Measurements from ENCODE around the gene RNH1.

The RNH1 gene

DNA sequence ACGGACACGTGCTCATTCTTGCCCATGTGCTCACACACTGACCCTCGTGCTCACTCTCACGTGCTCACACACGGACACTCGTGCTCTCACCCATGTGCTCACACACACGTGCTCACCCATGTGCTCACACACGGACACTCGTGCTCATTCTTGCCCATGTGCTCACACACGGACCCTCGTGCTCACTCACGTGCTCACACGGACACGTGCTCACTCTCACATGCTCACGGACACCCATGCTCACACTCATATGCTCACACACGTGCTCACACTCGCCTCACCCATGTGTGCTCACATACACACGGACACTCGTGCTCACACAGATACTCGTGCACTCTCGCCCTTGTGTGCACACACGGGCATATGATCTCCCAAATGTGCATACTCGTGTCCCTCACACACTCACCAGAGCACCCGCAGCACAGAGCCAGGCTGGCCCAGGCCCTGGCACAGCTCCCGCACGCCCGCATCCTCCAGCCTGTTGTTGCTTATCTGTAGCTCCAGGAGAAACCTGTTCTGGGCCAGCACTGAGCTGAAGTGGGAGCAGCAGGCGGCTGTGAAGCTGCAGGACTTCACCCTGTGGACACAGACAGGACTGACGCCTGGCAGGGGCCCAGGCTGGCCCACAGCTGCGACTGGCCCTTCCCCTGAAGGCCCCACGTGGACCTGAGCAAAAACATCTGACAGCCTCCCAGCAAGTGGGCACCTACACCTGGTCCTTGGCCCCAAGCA lies 9.3 kb downstream of the RNH1 start:
- no peak for DNase-seq

DNA sequence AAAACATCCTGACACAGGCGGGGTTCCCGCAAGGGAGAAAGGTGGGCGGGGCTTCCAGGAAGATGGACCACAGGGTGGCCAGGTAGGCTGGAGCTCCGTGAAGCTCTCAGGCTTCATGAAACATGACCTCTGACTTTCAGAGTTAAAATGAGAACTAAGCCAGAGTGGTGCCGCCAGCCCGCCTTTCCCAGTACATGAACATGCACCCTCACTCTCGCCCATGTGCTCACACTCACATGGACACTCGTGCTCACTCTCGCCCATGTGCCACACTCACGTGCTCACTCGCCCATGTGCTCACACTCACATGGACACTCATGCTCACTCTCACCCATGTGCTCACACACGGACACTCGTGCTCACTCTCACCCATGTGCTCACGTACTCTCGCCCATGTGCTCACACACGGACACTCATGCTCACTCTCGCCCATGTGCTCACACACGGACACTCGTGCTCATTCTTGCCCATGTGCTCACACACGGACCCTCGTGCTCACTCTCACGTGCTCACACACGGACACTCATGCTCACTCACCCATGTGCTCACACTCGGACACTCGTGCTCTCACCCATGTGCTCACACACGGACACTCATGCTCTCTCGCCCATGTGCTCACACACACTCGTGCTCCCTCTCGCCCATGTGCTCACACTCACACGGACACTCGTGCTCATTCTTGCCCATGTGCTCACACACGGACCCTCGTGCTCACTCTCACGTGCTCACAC lies 10.0 kb downstream of the RNH1 start:
- DNase-seq, result no peak

DNA sequence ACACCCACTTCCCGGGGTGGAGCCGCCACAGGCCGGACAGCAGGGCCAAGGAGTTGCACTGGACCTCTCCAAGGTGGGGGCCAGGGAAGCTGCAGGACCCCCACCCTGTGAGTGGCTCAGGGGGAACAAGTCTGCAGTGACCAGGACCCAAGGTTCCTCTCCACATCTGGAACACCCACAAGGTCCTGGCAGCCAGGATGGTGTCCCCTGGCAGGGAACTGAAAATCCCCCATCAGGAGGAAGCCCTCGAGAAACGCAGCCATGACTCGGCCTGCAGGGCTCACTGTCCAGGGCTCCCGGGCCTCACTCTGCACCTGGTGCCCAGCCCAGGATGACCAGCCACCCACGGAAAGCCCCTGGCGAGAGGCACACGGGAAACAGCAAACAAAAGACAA lies 11.5 kb downstream of the RNH1 start:
- DNase-seq, result no peak

DNA sequence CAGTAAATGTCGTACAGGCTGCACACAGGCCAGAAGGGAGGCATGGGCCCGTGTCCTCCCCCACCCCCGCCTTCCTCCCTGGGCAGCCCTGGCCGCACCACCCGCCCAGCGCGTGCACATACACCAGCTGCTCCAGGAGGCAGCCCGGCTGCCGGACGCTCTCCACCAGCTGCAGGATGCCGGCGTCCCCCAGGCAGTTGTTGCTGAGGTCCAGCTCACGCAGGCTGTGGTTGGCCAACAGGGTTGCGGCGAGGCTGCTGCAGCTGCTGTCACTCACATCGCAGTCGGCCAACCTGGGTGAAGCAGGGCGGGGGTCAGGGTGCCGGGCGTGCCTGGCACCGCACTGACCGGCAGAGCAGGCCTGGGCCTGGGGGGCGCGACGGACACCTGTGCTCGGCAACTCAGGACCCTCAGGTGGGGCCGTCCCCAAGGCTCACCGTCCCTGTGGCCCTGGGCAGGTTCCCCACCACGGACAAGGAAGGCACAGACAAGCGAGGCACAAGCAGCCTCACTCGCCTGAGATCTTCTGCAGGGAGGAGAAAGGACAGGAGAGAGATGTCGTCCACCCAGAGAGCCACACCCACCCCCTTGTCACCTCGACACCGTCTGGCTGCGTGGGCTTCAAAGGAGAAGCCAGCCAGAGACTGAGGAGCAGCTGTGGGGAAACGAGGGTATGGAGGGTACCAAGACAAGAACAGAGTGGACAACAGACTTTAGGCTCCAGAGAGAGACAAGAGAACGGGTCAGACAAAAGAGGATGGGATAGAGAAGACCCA lies 12.1 kb downstream of the RNH1 start:
- DNase-seq, result no peak

DNA sequence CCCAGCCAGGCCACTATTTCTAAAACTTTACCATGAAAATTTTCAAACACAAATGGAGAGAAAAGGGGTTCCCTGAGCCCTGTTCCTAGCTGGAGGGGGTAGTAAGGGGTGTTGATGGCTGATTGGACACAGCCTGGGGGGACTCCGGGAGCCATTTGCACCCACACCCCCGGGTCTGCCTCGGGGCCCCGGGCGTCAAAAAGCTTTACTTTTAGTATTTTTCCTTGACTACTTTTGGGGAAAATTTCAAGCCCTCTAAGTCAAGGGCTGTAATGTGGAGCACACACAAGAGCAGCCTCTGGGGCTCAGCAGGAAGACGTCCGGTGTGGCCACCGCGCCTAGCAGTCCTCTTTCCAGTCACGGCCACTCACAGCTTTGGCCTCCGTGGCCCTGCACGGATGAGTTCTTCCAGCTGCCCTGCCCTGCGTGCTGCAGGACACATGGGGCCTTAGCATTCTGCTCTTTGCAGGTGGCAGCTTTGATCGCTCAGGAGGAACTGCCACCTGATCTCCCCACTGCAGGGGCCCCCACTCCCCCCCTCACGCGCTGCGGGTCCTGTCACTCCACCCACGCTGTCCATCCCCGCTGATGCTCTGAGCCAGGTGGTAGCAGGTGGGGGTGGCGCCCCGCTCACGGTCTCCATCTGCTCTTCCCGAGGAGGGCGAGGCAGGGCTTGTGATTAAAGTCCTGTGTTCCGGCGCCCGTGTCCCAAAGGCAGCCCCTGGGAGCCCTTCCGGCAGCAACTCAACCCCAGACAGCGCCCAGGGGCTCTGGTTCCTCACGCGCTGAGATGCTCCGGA lies 14.4 kb downstream of the RNH1 start:
- DNase-seq, result no peak

DNA sequence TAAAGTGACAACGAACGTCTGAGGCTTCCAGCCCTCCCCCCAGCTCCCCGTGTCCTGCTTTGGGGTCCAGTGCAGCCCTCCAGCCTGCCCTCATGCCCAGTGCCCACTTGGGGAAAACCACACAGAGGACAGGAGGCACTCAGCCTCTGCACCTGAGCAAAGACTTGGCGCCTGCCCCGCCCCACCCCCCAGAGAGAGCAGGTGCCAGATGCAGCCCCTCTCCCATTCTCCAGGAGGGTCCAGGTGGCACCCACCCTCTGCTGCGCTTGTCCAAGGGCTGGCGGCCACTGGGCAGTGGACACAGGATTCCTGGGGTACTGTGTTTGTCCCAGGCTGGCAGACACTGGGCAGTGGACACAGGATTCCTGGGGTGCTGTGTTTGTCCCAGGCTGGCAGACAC lies 15.7 kb downstream of the RNH1 start:
- no peak for DNase-seq

DNA sequence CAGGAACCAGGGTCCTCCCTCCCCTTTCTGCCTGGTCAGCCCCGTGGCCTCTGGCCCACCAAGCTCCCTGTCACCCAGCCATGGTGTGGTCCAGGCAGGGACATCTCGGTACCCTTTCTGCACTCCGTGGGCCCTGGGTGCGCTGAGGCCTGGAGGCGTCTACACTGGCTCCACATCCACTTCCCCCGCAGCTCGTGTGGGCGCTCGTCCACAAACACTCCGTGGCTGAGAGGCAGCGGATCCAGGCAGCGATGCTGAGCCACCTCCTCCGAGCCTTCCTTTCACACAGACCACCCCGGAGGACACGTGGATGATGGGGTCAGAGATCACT lies 16.1 kb downstream of the RNH1 start:
- no peak for DNase-seq

DNA sequence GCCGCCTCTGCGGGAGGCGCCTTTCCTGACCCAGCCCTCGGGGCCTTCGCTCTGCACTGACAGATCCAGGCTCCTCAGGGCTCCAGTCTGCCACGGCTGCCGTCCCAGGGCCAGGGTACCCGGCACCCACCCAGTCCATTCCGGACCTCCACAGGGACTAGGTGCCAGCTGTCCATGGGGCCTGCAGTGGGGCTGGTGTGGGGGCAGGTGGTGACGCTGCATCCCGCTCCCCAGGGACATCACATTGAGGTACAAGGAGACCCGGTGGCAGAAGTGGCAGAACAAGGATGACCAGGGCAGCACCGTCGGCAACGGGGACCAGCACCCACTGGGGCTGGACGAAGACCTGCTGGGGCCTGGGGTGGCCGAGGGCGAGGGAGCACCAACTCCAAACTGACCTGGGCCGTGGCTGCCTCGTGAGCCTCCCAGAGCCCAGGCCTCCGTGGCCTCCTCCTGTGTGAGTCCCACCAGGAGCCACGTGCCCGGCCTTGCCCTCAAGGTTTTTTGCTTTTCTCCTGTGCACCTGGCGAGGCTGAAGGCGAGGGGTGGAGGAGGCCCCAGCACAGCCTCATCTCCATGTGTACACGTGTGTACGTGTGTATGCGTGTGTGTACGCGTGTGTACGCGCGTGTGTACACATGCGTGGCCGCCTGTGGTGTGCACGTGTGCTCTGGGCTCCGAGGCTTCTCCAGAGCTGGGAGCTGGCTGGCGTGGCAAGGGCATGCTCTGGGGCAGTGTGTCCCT lies 16.7 kb downstream of the RNH1 start:
- DNase-seq, result no peak

DNA sequence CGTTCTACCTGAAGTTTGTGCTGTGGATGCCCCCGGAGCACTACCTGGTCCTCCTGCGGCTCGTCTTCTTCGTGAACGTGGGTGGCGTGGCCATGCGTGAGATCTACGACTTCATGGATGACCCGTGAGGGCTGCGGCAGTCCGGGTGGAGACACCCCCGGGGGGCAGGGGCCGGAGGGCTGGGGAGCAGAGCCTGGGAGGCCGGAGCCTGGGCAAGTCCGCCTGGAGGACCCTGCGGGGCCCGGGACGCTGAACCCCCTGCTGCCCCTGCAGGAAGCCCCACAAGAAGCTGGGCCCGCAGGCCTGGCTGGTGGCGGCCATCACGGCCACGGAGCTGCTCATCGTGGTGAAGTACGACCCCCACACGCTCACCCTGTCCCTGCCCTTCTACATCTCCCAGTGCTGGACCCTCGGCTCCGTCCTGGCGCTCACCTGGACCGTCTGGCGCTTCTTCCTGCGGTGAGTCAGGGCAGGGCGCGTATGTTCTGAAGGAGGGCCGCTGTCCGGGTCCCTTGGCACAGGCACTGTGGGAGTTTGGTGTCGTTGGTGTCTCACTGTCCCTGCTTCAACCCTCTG lies 17.3 kb downstream of the RNH1 start:
- no peak for DNase-seq

DNA sequence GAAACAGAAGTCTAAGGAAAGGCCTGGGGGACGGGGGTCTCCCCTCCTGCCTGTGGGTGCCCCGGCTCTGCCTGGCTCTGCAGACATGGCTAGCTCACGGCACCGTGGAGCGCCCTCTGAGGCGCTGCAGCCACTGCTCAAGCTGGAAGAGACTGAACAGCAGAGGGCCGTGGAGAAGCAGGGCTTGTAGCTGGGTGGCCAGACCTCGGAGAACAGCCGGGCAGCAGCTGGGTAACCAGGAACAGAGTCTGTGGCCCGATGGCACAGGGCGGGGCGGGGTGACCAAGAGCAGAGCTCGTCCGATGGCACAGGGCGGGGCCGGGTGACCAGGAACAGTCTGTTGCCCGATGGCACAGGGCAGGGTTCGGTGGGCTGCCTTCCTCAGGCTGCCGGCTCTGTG lies 18.1 kb downstream of the RNH1 start:
- DNase-seq, result no peak

DNA sequence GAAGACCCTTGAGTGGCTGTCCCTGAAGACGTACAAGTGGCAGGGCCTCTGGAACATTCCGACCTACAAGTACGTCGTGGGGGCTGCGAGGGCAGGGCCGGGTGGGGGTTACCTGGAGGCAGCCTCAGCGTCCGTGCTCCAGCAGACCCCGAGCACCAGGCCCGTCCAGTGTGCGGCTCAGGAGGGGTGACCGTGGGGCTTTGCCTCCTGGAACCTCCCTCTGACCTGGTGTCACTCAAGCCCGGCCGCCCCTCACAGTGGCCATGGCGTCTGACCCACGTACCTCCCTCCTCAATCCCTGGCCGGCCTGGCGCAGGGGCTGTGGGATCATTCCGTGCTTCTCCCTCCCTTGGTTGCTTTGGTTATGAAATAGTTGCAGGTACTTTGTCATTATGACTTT lies 18.5 kb downstream of the RNH1 start:
- no peak for DNase-seq

DNA sequence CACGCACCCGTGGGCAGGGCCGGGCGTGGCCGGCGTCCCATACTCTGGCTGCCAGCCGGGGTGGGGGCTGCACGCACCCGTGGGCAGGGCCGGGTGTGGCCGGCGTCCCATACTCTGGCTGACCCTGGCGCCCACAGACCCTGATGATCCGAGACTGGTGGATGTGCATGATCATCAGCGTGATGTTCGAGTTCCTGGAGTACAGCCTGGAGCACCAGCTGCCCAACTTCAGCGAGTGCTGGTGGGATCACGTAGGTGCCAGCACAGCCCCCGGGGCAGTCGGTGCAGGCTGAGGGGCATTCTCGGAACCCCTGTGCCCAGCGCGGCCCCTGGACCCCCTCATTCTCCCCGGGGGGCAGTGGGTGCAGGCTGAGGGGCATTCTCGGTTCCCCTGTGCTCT lies 19.0 kb downstream of the RNH1 start:
- DNase-seq, result no peak

DNA sequence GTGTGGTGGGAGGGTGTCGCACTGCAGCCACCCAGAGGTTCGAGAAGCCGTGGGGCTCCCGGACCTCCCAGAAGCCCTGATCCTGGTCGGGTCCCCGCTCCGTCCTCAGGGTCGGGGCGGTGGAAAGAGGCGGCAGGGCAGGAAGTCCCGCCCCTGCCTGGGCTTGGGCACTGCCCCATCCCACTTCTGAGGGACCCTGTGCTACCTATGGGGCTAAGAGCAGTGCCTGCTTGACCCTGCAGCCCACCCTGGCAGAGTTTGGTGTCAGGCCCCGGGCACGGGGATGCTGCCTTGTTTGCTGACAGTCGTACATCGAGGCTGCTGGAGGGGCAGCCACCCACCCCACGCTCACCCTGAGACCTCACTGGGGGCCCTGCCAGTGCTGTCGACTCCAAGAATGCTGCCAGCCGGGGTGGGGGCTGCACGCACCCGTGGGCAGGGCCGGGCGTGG lies 19.4 kb downstream of the RNH1 start:
- DNase-seq, result no peak

DNA sequence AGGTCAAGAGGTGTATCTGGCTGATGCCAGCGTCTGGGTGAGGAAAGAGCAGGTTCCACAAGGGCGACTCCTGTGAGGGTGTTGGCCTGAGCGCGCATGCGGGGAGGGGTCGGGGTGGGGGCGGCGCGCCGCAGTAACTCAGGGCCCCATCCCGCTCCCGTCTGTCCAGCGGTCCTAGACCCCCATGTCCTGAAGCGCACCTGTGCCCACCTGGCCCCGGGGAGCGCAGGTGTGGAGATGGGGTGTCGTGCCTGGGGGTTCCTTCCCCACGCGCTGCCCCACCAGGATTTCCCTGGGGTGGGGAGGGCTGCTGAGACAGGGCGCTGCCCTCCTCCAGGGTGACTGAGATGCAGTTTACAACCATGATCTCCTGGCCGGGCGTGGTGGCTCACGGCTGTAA lies 20.9 kb downstream of the RNH1 start:
- no peak for DNase-seq

DNA sequence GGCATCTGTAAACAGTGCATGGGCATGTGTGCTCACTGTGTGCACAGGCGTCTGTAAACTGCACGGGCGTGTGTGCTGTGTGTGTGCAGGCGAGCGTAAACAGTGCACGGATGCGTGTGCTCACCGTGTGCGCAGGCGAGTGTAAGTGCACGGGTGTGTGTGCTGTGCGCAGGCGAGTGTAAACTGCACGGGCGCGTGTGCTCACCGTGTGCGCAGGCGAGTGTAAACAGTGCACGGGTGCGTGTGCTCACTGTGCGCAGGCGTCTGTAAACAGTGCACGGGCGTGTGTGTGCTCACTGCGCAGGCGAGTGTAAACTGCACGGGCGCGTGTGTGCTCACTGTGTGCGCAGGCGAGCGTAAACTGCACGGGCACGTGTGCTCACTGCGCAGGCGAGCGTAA lies 22.4 kb downstream of the RNH1 start:
- DNase-seq, result no peak

DNA sequence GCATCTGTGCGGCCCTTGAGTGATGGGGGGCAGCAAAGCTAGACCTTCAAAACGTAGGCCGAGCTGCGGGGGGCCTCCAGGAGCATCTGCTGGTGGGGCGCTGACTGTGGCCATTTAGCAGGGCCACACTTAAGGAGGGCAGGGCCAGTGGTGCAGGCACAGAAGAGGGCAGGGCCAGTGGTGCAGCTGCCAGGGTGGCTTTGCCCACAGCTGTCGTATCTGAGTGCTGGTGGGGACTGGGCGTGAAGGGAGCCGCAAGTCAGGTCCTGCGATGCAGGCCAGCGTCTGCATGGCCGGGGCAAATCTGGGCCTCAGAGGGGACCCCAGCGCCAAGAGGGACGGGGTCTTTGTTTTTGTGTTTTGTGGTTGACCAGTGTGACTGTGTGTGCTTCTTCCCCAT lies 27.7 kb downstream of the RNH1 start:
- DNase-seq, result no peak

DNA sequence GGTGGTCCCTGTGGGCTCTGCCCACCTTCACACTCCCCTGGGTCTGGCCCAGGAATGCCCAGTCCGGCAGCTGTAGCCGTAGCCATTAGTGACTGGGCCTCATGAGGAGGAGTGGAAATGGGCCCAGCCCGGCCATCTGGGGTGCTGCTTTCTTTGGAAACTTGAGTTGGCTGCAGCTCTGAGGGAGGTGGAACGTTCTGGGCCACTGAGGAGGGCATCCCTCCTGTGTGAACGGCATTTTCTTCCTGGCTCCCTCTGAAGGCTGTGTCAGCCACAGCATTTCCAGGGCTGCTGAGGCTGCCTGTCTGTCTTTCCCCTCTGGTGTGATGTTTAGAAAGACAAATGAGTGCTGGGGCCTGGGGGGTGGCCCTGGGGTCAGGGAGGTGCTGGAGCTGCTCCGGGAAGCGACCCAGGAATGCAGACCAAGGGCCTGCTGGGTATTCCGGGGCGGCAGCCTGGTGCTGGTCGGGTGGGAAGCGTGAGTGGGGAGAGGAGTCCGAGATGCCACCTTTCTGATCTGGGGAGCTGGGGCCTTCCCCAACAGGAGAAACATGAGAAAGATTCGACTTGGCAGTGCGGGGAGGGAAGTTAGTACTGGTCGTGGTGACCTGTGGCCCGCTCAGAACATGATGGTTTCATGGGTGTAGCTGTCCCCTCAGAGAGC lies 29.9 kb downstream of the RNH1 start:
- DNase-seq, result no peak

DNA sequence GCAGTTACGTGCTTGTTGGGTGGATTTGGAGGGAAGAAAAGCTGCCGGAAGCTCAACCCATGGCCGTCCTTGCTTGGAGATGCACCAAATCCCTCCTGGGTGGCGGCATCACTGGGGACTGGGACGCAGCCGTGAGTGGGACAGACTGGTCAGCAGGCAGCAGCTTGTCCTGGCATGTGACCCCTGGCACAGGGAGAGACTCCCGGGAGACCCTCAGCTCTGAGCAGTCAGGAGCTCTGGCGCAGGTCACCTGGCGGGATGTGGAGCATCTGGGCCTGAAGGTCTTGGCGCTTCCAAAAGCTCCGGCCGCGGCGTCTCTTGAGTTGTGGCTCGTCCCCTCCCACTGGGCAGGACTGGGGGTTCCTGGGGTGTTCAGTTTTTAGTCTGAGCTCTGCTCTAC lies 30.6 kb downstream of the RNH1 start:
- no peak for DNase-seq

DNA sequence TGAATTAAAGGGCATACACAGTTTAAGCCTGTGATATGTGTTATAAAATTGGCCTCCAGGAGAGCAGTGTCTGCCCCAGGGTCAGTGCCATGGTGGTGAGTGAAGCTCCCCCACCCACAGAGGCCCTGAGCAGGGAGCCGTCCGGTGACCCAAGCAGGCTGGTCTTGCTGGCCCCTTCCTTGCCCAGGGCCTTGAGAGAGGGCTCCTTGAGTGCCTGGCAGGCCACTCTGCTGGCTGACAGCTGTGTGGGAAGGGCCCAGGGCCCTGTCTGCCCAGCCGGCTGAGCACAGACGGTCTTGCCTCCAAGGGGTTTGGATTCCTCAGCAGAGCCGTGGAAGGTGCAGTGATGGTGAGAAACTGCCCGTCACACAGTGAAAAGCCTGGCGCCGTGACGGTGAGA lies 31.1 kb downstream of the RNH1 start:
- DNase-seq, result no peak

DNA sequence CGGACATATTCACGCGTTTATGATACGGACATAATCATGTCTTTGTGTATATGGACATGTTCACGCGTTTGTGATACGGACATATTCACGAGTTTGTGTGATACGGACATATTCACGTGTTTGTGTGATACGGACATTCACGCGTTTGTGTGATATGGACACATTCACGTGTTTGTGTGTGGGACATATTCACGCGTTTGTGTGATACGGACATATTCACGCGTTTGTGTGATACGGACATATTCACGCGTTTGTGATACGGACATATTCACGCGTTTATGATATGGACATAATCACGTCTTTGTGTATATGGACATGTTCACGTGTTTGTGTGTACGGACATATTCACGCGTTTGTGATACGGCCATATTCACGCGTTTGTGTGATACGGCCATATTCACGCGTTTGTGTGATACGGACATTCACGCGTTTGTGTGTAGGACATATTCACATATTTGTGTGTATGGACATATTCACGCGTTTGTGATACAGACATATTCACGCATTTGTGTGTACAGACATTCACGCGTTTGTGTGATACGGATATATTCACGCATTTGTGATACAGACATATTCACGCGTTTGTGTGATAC lies 32.0 kb downstream of the RNH1 start:
- no peak for DNase-seq
